Stimulated activated CD4-positive, alpha-beta T cell treated with anti-CD3 and anti-CD28 coated beads, Interleukin-1b, Interleukin-23, amount 100 ng/mL, for 24 hours (primary cell): Measurements from ENCODE around the gene NECTIN4.
"Not testable (repeated sequence)": the region's sequence is repeated elsewhere in the genome, so short reads cannot be mapped to it uniquely, and the experiment has no call there.

Source experiments
- DNase-seq, 4 experiments: peaks; one replicate each; pipeline ENCODE4 v3.0.0-alpha.2; 2020; ENCODE audit warnings: low read depth in 4 of 4, low spot score in 1 of 4

Gene NECTIN4

GRCh38 chr1:161082996-161083747 is 6.2 kb downstream of the NECTIN4 start:
- DNase-seq: no peak

GRCh38 chr1:161082483-161082882 is 6.9 kb downstream of the NECTIN4 start:
- no peak for DNase-seq

- no peak for DNase-seq
Observed at GRCh38 chr1:161081519-161081918, 7.8 kb downstream of the NECTIN4 start.

DNA sequence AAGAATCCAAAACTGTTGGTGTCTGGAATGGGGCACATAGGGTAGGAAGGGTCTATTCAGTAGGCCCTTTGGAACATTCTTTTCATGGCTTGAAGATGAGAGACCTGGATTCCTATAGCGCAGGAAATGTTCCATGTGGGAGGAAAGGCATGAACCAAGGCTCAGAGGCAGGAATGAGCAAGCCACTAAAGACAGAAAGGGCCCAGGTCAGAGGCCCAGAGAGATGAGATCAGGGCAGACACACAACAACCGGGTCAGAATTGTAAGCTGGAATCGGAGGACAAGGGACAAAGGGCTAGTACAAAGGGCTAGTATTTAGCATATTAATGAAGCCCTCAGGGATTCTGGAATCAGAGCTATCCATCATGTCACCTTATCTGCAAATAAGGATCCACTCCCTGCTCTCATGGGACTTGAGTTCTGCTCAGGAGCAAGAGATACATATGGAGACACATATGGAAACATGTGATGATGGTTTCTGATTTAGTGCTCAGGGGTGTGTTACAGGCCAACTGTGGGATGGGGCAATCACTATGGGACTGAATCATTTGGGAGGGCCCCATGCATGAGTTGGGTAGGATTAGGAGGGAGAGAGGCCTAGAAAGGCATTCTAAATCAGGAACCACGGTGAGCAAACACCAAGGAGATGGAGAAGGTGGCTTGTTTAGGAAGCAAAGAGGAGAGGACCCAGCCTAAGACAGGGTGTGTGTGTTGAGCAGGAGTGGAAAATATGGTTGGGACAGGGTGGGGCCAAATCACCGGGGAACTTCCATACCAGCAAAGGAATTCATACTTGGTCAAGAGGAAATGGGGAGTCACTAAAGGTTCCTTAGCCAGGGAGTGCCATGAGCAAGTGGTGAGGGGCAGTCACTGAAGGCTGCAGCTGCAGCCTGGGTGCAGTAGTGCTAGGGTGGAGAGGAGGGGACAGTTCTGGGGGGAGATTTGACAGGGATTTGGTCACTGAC is 8.6 kb downstream of the NECTIN4 start:
- DNase-seq: no peak

DNA sequence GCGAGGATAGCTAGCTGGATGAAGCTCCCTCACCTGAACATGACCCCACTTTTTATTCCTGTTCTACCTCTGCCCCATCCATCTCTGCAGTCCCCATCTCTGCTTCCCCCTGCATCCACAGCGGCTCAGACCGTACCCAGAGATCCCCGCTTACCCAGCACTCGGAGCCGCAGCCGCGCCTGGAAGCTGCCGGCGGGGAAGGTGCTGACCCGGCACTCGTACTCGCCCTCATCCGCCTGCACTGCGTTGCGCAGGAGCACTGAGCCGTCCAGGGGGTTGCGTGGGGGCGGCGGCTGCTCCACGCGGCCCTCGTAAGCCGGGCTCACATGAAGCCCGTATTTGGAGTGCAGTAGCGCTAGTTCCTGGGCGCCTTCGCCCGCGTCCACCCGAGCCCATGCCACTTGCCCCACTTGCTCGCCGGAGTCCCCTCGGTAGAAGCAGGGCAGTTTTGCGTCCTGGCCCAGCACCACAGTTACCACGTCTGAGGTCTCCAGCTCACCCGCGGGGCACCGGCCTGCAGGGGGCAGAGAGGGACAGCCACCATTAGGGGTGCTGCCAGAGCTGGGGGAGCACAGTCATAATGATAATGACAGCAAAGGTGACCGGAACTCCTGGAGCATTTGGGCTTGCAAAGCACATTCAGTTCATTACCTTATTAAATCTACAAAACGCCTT is 9.8 kb downstream of the NECTIN4 start:
- no peak for DNase-seq

- no peak for DNase-seq
Observed at GRCh38 chr1:161077426-161077825, 11.9 kb downstream of the NECTIN4 start.

GRCh38 chr1:161076410-161076809 is 12.9 kb downstream of the NECTIN4 start:
- DNase-seq: no peak

GRCh38 chr1:161074676-161075368 is 14.5 kb downstream of the NECTIN4 start:
- DNase-seq: no peak

DNA sequence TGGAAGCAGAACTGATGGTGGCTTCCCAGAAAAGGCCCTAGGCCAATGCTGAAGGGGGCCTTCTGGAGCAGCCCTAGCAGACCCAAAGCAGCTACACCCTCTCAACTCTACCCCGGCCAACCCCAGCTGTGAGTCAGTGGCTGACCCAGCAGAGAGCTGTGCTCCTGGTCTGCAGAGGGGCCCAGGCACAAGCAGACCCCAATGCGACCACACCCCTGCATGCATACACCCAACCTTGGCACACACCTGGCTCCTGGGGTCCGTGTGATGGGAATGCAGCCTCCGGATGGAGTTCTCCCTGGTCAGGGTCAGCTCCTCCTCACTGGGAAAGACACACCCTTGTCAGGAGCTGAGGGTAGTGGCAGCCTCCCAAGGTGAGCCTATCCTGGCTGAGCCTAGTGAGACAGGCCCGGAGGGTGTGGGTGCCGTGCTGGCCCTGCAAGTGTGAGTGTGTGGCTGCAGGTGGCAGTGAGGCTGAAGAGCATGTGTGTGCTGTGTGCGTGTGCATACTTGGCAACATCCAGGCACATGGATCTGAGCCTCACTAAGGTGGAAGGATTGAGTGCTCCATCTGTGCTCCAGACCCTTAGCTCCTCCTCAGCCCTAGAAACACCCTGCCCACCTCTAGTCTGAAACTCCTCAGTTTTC is 15.8 kb downstream of the NECTIN4 start:
- no peak for DNase-seq

- DNase-seq: no peak
Observed at GRCh38 chr1:161072751-161073449, 16.5 kb downstream of the NECTIN4 start.

DNA sequence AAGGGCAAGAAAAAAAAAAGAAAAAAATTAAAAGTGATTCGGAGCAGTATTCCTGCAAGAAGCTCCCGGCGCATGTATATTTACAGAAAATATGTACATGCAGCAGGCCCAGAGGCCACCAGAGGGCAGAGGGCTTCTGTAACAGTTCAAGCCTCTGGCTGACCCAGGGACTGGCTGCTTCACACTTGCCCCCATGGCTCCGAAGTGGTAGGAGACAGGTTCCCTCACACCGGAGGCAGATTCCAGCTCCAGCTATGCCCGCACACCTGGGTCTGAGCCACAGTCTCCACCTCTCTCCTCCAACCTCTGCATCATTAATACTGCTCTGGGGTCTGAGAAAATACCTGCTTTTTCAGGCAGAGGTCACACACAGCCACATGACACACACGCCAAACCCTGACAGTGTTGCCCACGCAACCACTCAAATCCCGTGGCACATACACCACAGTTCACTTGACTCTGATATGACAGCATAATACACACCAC is 17.4 kb downstream of the NECTIN4 start:
- peak in 1 of 4 experiments; percentile 24 for DNase-seq

DNA sequence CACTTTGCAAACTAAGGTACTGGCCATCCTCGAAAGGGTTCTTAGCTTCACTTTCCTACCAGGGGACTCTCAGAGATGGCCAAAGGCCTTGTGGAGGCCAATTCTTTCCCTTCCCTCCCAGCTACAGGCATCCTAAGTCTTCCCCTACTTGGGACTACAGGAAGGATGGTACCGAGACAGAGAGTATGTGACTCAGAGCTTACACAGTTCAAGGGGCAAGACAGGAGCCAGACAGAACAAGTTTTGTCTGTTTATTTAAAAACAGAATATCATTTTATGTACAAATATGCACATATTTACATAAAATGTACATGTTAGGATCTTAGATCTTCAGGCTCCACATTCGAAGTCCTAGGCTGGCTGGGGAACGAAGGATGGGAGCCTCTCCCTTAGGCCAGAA is 18.6 kb downstream of the NECTIN4 start:
- no peak for DNase-seq

GRCh38 chr1:161069731-161070270 is 19.6 kb downstream of the NECTIN4 start, which contains the start of gene ARHGAP30:
Gene ARHGAP30 (minus strand): TSS chr1:161069891. CDS start chr1:161069624, 267 bp downstream.
- DNase-seq: peak in 2 of 4 experiments; percentile 64 to 79

DNA sequence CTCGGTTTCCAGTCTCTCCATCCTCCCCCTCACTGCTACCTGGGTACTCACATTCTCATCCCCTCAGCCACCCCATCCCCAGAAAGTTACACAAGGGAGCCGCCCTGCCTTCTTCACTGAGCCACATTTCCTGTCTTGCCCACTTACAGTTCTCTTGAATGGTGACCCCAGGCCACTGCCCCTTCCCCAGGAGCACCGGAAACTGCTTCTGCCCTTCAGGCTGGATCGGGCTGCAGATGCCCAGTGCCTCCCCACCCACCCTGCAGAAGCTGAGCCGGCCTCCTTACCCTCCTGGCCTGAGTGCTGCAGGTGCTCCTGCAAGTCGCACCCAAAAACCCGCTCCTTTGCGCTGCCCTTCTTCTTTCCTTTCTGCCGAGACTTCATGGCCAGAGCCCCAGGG is 20.1 kb downstream of the NECTIN4 start:
- DNase-seq: no peak

GRCh38 chr1:161068306-161069234 is 20.8 kb downstream of the NECTIN4 start:
- peak in 3 of 4 experiments; percentile 47 to 78 (median 65) for DNase-seq

GRCh38 chr1:161066694-161067093 is 22.7 kb downstream of the NECTIN4 start:
- no peak for DNase-seq

DNA sequence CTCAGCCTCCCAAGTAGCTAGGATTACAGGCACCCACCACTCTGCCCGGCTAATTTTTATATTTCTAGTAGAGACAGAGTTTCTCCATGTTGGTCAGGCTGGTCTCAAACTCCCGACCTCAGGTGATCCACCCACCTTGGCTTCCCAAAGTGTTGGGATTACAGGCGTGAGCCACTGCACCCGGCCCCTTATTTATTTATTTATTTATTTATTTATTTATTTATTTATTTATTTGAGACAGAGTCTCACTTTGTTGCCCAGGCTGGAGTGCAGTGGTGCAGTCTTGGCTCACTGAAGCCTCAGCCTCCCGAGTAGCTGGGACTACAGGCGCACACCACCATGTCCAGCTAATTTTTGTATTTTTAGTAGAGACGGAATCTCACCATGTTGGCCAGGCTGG is 23.7 kb downstream of the NECTIN4 start:
- DNase-seq: not testable (repeated sequence)

- not testable (repeated sequence) for DNase-seq
Observed at GRCh38 chr1:161063936-161064335, 25.4 kb downstream of the NECTIN4 start.
